Trophoblast cell (in vitro differentiated cells and primary cell): Measurements from ENCODE around the gene BRAF.

Experiments used
- DNase-seq, 2 donors: peaks; one replicate each; pipeline ENCODE4 v3.0.0-alpha.2; 2016
- H2AFZ ChIP-seq: 2 replicates; pipeline ENCODE4 v1.6.1; 2013; ENCODE audit warnings: low read length, moderate library complexity, mild to moderate bottlenecking; ENCODE audit not compliant: insufficient read depth, poor library complexity
- H2AK5ac ChIP-seq: 2 replicates; pipeline ENCODE4 v1.6.1; 2013; ENCODE audit warnings: mild to moderate bottlenecking, low read length
- H2BK120ac ChIP-seq: 2 replicates; pipeline ENCODE4 v1.6.1; 2013; ENCODE audit warnings: low read length, mild to moderate bottlenecking, moderate library complexity; ENCODE audit not compliant: insufficient read depth, poor library complexity
- H2BK12ac ChIP-seq: 2 replicates; pipeline ENCODE4 v1.6.1; 2013; ENCODE audit warnings: mild to moderate bottlenecking, low read length, moderate library complexity
- H2BK5ac ChIP-seq: 2 replicates; pipeline ENCODE4 v1.6.1; 2013; ENCODE audit warnings: low read length, low read depth, moderate library complexity, mild to moderate bottlenecking; ENCODE audit not compliant: poor library complexity
- H3K14ac ChIP-seq: 2 replicates; pipeline ENCODE4 v1.6.1; 2013; ENCODE audit warnings: mild to moderate bottlenecking, low read length
- H3K18ac ChIP-seq: 2 replicates; pipeline ENCODE4 v1.6.1; 2013; ENCODE audit warnings: mild to moderate bottlenecking, low read length
- H3K23ac ChIP-seq: 2 replicates; pipeline ENCODE4 v1.6.1; 2013; ENCODE audit warnings: low read length
- H3K27ac ChIP-seq: 2 replicates; pipeline ENCODE4 v1.5.1; 2013; ENCODE audit warnings: low read depth, mild to moderate bottlenecking, inconsistent platforms, low read length, moderate library complexity
- H3K27me3 ChIP-seq: 2 replicates; pipeline ENCODE4 v1.6.1; 2013; ENCODE audit warnings: inconsistent platforms, mild to moderate bottlenecking, low read length, moderate library complexity; ENCODE audit not compliant: insufficient read depth
- H3K36me3 ChIP-seq, 2 experiments: 1 replicate in 1 of 2; 2 replicates in 1 of 2; pipeline ENCODE4 v1.6.1; 2013; ENCODE audit warnings: low read length in 2 of 2, mild to moderate bottlenecking in 2 of 2, moderate library complexity in 1 of 2; ENCODE audit not compliant: insufficient read depth in 2 of 2, control insufficient read depth in 1 of 2
- H3K4ac ChIP-seq: 2 replicates; pipeline ENCODE4 v1.6.1; 2013; ENCODE audit warnings: low read depth, mild to moderate bottlenecking, low read length, moderate library complexity
- H3K4me1 ChIP-seq, 2 experiments: 1 replicate in 1 of 2; 2 replicates in 1 of 2; pipeline ENCODE4 v1.6.1; 2013; ENCODE audit warnings: low read length in 2 of 2, mild to moderate bottlenecking in 2 of 2, moderate library complexity in 1 of 2; ENCODE audit not compliant: insufficient read depth in 2 of 2, control insufficient read depth in 1 of 2
- H3K4me2 ChIP-seq: 2 replicates; pipeline ENCODE4 v1.6.1; 2013; ENCODE audit warnings: inconsistent platforms, mild to moderate bottlenecking, low read length, moderate library complexity
- H3K4me3 ChIP-seq: 2 replicates; pipeline ENCODE4 v1.5.1; 2013; ENCODE audit warnings: mild to moderate bottlenecking, low read depth, low read length, inconsistent platforms
- H3K79me1 ChIP-seq: one replicate; pipeline ENCODE4 v1.6.1; 2013; ENCODE audit warnings: low read length
- H3K79me2 ChIP-seq: 2 replicates; pipeline ENCODE4 v1.6.1; 2013; ENCODE audit warnings: low read length, mild to moderate bottlenecking; ENCODE audit not compliant: control insufficient read depth, insufficient read depth, poor library complexity
- H3K9ac ChIP-seq: 2 replicates; pipeline ENCODE4 v1.6.1; 2013; ENCODE audit warnings: mild to moderate bottlenecking, low read length
- H3K9me3 ChIP-seq: 2 replicates; pipeline ENCODE4 v1.6.1; 2013; ENCODE audit warnings: low read depth, mild to moderate bottlenecking, control low read depth, inconsistent platforms, low read length; ENCODE audit not compliant: insufficient read depth
- H4K12ac ChIP-seq: 2 replicates; pipeline ENCODE4 v1.6.1; 2013; ENCODE audit warnings: low read depth, mild to moderate bottlenecking, low read length, moderate library complexity
- H4K8ac ChIP-seq: 2 replicates; pipeline ENCODE4 v1.6.1; 2013; ENCODE audit warnings: low read depth, mild to moderate bottlenecking, low read length, moderate library complexity
- H4K91ac ChIP-seq: one replicate; pipeline ENCODE4 v1.6.1; 2013; ENCODE audit warnings: low read depth, mild to moderate bottlenecking, low read length, moderate library complexity
- WGBS: extraction: QIAGEN DNeasy Blood & Tissue Kit; methylation state at CpG from one replicate; pipeline ENCODE4 v1.1.7; 2013; ENCODE audit warnings: missing lambda C conversion rate; ENCODE audit not compliant: insufficient read length, insufficient coverage; ENCODE audit errors: extremely low coverage; 5-methylcytosine and 5-hydroxymethylcytosine counted together

The BRAF gene

GRCh38 chr7:140723574-140723973 is 201.2 kb downstream of the BRAF start:
- Histone ChIP-seq H3K79me2 (no peaks in the 10 kb centered on the region), H3K36me3 (peaks cover 2% of the 10 kb centered on the region in 2 experiments), H3K4me1 (no peaks in the 10 kb centered on the region), H4K12ac (no peak overlapping the region), H4K8ac (no peak overlapping the region), H2AFZ (no peak overlapping the region), H2BK12ac (no peak overlapping the region), H3K27me3 (no peaks in the 10 kb centered on the region), H3K18ac (no peak overlapping the region), H3K27ac (no peak overlapping the region), H4K91ac (no peak overlapping the region), H3K9ac (no peak overlapping the region), H2AK5ac (no peak overlapping the region), H3K79me1 (no peaks in the 10 kb centered on the region), H3K9me3 (peaks cover 1% of the 10 kb centered on the region), H2BK120ac (no peak overlapping the region), H3K4me3 (no peak overlapping the region), H3K4me2 (no peak overlapping the region), H3K14ac (no peak overlapping the region), H2BK5ac (no peak overlapping the region), H3K4ac (no peak overlapping the region), H3K23ac (no peak overlapping the region)
- no CpG with 5 or more reads among the region's 3 CpGs for WGBS
- no peak for DNase-seq

GRCh38 chr7:140723006-140723405 is 201.7 kb downstream of the BRAF start:
- H3K27ac ChIP-seq, result no peak overlapping the region
- H3K4ac ChIP-seq, result no peak overlapping the region
- WGBS, result no CpG with 5 or more reads among the region's 6 CpGs
- no peak overlapping the region for H3K18ac ChIP-seq
- no peak overlapping the region for H4K91ac ChIP-seq
- H4K8ac ChIP-seq, result no peak overlapping the region
- no peak overlapping the region for H2BK120ac ChIP-seq
- no peaks in the 10 kb centered on the region for H3K4me1 ChIP-seq
- peaks cover 2% of the 10 kb centered on the region in 2 experiments for H3K36me3 ChIP-seq
- no peaks in the 10 kb centered on the region for H3K79me2 ChIP-seq
- no peak overlapping the region for H4K12ac ChIP-seq
- no peak overlapping the region for H2AK5ac ChIP-seq
- H3K9me3 ChIP-seq, result peaks cover 1% of the 10 kb centered on the region
- no peak overlapping the region for H2BK12ac ChIP-seq
- no peak overlapping the region for H3K23ac ChIP-seq
- DNase-seq, result no peak
- H3K79me1 ChIP-seq, result no peaks in the 10 kb centered on the region
- no peak overlapping the region for H3K4me2 ChIP-seq
- no peak overlapping the region for H2BK5ac ChIP-seq
- H3K14ac ChIP-seq, result no peak overlapping the region
- H3K4me3 ChIP-seq, result no peak overlapping the region
- H3K9ac ChIP-seq, result no peak overlapping the region
- no peak overlapping the region for H2AFZ ChIP-seq
- H3K27me3 ChIP-seq, result no peaks in the 10 kb centered on the region

GRCh38 chr7:140722254-140722653 is 202.5 kb downstream of the BRAF start:
- Histone ChIP-seq H2BK12ac (no peak overlapping the region), H3K27me3 (no peaks in the 10 kb centered on the region), H3K36me3 (peaks cover 2% of the 10 kb centered on the region in 2 experiments), H3K79me1 (no peaks in the 10 kb centered on the region), H2BK120ac (no peak overlapping the region), H4K8ac (no peak overlapping the region), H3K9me3 (peaks cover 1% of the 10 kb centered on the region), H3K4me1 (no peaks in the 10 kb centered on the region), H3K14ac (no peak overlapping the region), H2AFZ (no peak overlapping the region), H4K12ac (no peak overlapping the region), H3K23ac (no peak overlapping the region), H3K79me2 (no peaks in the 10 kb centered on the region), H3K27ac (no peak overlapping the region), H4K91ac (no peak overlapping the region), H2BK5ac (no peak overlapping the region), H3K4me3 (no peak overlapping the region), H3K4ac (no peak overlapping the region), H3K9ac (no peak overlapping the region), H3K18ac (no peak overlapping the region), H2AK5ac (no peak overlapping the region), H3K4me2 (no peak overlapping the region)
- DNase-seq, result no peak
- no CpG with 5 or more reads among the region's 1 CpG for WGBS

GRCh38 chr7:140719721-140720120 is 205.0 kb downstream of the BRAF start:
- H3K79me2 ChIP-seq, result no peaks in the 10 kb centered on the region
- WGBS, result no CpG with 5 or more reads among the region's 5 CpGs

More at GRCh38 chr7:140719721-140720120, 205.0 kb downstream of the BRAF start:
- no peak overlapping the region for H2BK5ac ChIP-seq
- H3K9me3 ChIP-seq, result peaks cover 1% of the 10 kb centered on the region
- no peak for DNase-seq
- H3K4me2 ChIP-seq, result no peak overlapping the region
- H3K9ac ChIP-seq, result no peak overlapping the region
- no peak overlapping the region for H2AK5ac ChIP-seq
- H2BK120ac ChIP-seq, result no peak overlapping the region
- no peak overlapping the region for H3K4ac ChIP-seq
- H3K14ac ChIP-seq, result no peak overlapping the region
- H4K91ac ChIP-seq, result no peak overlapping the region
- no peak overlapping the region for H2AFZ ChIP-seq
- no peak overlapping the region for H4K8ac ChIP-seq
- H2BK12ac ChIP-seq, result no peak overlapping the region
- no peak overlapping the region for H3K23ac ChIP-seq
- peaks cover 2% of the 10 kb centered on the region in 2 experiments for H3K36me3 ChIP-seq
- no peaks in the 10 kb centered on the region for H3K79me1 ChIP-seq
- no peaks in the 10 kb centered on the region for H3K27me3 ChIP-seq
- H3K18ac ChIP-seq, result no peak overlapping the region
- no peak overlapping the region for H3K4me3 ChIP-seq
- H4K12ac ChIP-seq, result no peak overlapping the region
- no peak overlapping the region for H3K27ac ChIP-seq
- no peaks in the 10 kb centered on the region for H3K4me1 ChIP-seq
